Activated naive CD8-positive, alpha-beta T cell treated with anti-CD3 and anti-CD28 coated beads, Interleukin-2, amount 10 ng/mL, durations not matched to agents 7 days and 5 days (primary cell): ENCODE results near the gene CEP97. TPM values are rescaled to one million over a fixed set of nuclear protein-coding genes. Genes with fewer than 3 reads are reported as not detected.
A peak's percentile ranks its signal among the peaks of the same experiment; 100 is the strongest.

Source experiments
- ATAC-seq: fragments of 150-1000 bp; cut with Tn5 transposase; one replicate; pipeline ENCODE4 v1.10.0; 2021; ENCODE audit warnings: low read depth, moderate library complexity
- POLR2A ChIA-PET: fragments of 350-600 bp; sonication (Branson Sonifier 250); formaldehyde crosslinking; loops from one replicate; lab custom pipeline; 2021; ENCODE audit warnings: antibody characterized with exemption; lab: Charles Lee
- DNase-seq: peaks from one replicate; pipeline ENCODE4 v3.0.0; 2021
- H3K27ac Mint-ChIP-seq: one replicate; pipeline ENCODE4 v1.8.0; 2022; ENCODE audit warnings: mild to moderate bottlenecking, mixed read lengths
- H3K27me3 Mint-ChIP-seq: one replicate; pipeline ENCODE4 v1.8.0; 2022; ENCODE audit warnings: mild to moderate bottlenecking, moderate library complexity, mixed read lengths
- H3K36me3 Mint-ChIP-seq: one replicate; pipeline ENCODE4 v1.8.0; 2021; ENCODE audit warnings: mild to moderate bottlenecking, mixed read lengths
- H3K4me1 Mint-ChIP-seq: one replicate; pipeline ENCODE4 v1.8.0; 2021; ENCODE audit warnings: mixed read lengths
- H3K4me3 Mint-ChIP-seq: one replicate; pipeline ENCODE4 v1.8.0; 2022; ENCODE audit warnings: mild to moderate bottlenecking, moderate library complexity, mixed read lengths
- H3K9me3 Mint-ChIP-seq: one replicate; pipeline ENCODE4 v1.8.0; 2021; ENCODE audit warnings: mixed read lengths
- total RNA-seq, 2 experiments: library from RNA; stranded (reverse); gene quantifications; one replicate each; pipeline ENCODE4 v1.2.3, GENCODE V29; 2021

The CEP97 gene
- total RNA-seq, 2 experiments from 2014 or later = 21.5 TPM

- DNase-seq = no peak
- Mint-ChIP-seq H3K27ac (no peak overlapping the region), H3K4me3 (no peak overlapping the region), H3K4me1 (peaks cover 14% of the 10 kb centered on the region), H3K27me3 (no peaks in the 10 kb centered on the region), H3K9me3 (no peaks in the 10 kb centered on the region), H3K36me3 (peaks cover 39% of the 10 kb centered on the region)
- ATAC-seq = no peak
- POLR2A ChIA-PET = no interaction called here
These were observed 76.8 kb downstream of the CEP97 start for GRCh38 chr3:101801174-101801573.

GRCh38 chr3:101802179-101802578, 77.8 kb downstream of the CEP97 start:
- ATAC-seq = no peak
- no peak for DNase-seq
- Mint-ChIP-seq H3K4me3 (no peak overlapping the region), H3K4me1 (peaks cover 6% of the 10 kb centered on the region), H3K27ac (no peak overlapping the region), H3K27me3 (no peaks in the 10 kb centered on the region), H3K9me3 (no peaks in the 10 kb centered on the region), H3K36me3 (peaks cover 34% of the 10 kb centered on the region)
- POLR2A ChIA-PET = no interaction called here

- Mint-ChIP-seq H3K27ac (no peak overlapping the region), H3K27me3 (no peaks in the 10 kb centered on the region), H3K4me3 (peak overlapping the region; percentile 32), H3K36me3 (peaks cover 30% of the 10 kb centered on the region), H3K9me3 (no peaks in the 10 kb centered on the region), H3K4me1 (peaks cover 8% of the 10 kb centered on the region)
- POLR2A ChIA-PET = interaction anchor here (1.0 kb wide), 1 partner anchor 78 kb away, joined by 3 read pairs; no protein-coding TSS in a partner anchor
- ATAC-seq (peak; percentile 99), DNase-seq (no peak)
These were observed 78.9 kb downstream of the CEP97 start for GRCh38 chr3:101803173-101803782.

- Mint-ChIP-seq H3K36me3 (peaks cover 28% of the 10 kb centered on the region), H3K4me1 (peaks cover 11% of the 10 kb centered on the region), H3K9me3 (no peaks in the 10 kb centered on the region), H3K4me3 (no peak overlapping the region), H3K27me3 (no peaks in the 10 kb centered on the region), H3K27ac (no peak overlapping the region)
- ATAC-seq (no peak), DNase-seq (no peak)
- POLR2A ChIA-PET = interaction anchor here (0.9 kb wide), 1 partner anchor 79 kb away, joined by 3 read pairs; the partner anchor contains the start of gene CEP97
These were observed 79.5 kb downstream of the CEP97 start for GRCh38 chr3:101803939-101804338.

GRCh38 chr3:101806491-101806890, 82.1 kb downstream of the CEP97 start:
- peaks cover 21% of the 10 kb centered on the region for H3K36me3 Mint-ChIP-seq
- no peak overlapping the region for H3K4me3 Mint-ChIP-seq
- H3K9me3 Mint-ChIP-seq = no peaks in the 10 kb centered on the region
- no peak for ATAC-seq
- no peak overlapping the region for H3K27ac Mint-ChIP-seq
- peaks cover 28% of the 10 kb centered on the region for H3K4me1 Mint-ChIP-seq
- POLR2A ChIA-PET = no interaction called here
- no peaks in the 10 kb centered on the region for H3K27me3 Mint-ChIP-seq
- no peak for DNase-seq

- ATAC-seq = no peak
- H3K36me3 Mint-ChIP-seq = peaks cover 21% of the 10 kb centered on the region
- H3K27me3 Mint-ChIP-seq = no peaks in the 10 kb centered on the region
- H3K4me1 Mint-ChIP-seq = peaks cover 32% of the 10 kb centered on the region
- no peak overlapping the region for H3K27ac Mint-ChIP-seq
- DNase-seq = no peak
- no peaks in the 10 kb centered on the region for H3K9me3 Mint-ChIP-seq
- POLR2A ChIA-PET = interaction anchor here (0.9 kb wide), 1 partner anchor 20 kb away, joined by 3 read pairs; no protein-coding TSS in a partner anchor
- no peak overlapping the region for H3K4me3 Mint-ChIP-seq
These were observed 83.5 kb downstream of the CEP97 start for GRCh38 chr3:101807888-101808287.

- H3K27ac Mint-ChIP-seq = peak overlapping the region; percentile 14
- POLR2A ChIA-PET = interaction anchor here (1.9 kb wide), 1 partner anchor 40 kb away, joined by 9 read pairs; the partner anchor contains the start of gene NFKBIZ
- no peaks in the 10 kb centered on the region for H3K9me3 Mint-ChIP-seq
- peaks cover 33% of the 10 kb centered on the region for H3K4me1 Mint-ChIP-seq
- peak overlapping the region; percentile 12 for H3K4me3 Mint-ChIP-seq
- ATAC-seq = peak; percentile 65
- peaks cover 8% of the 10 kb centered on the region for H3K36me3 Mint-ChIP-seq
- no peaks in the 10 kb centered on the region for H3K27me3 Mint-ChIP-seq
- DNase-seq = no peak
These were observed 85.0 kb downstream of the CEP97 start for GRCh38 chr3:101809178-101810021.

- Mint-ChIP-seq H3K27me3 (no peaks in the 10 kb centered on the region), H3K4me3 (no peak overlapping the region), H3K4me1 (peaks cover 36% of the 10 kb centered on the region), H3K27ac (peak overlapping the region; percentile 52), H3K9me3 (no peaks in the 10 kb centered on the region), H3K36me3 (peaks cover 7% of the 10 kb centered on the region)
- POLR2A ChIA-PET = interaction anchor here (1.9 kb wide), 1 partner anchor 39 kb away, joined by 9 read pairs; the partner anchor contains the start of gene NFKBIZ
- ATAC-seq = no peak
- no peak for DNase-seq
These were observed 85.6 kb downstream of the CEP97 start for GRCh38 chr3:101810022-101810418.

GRCh38 chr3:101811875-101812274, 87.5 kb downstream of the CEP97 start:
- H3K4me3 Mint-ChIP-seq = no peak overlapping the region
- POLR2A ChIA-PET = interaction anchor here (1.3 kb wide), 1 partner anchor 15 kb away, joined by 4 read pairs; no protein-coding TSS in a partner anchor
- ATAC-seq (no peak), DNase-seq (no peak)
- no peak overlapping the region for H3K27ac Mint-ChIP-seq
- no peaks in the 10 kb centered on the region for H3K27me3 Mint-ChIP-seq
- H3K4me1 Mint-ChIP-seq = peaks cover 42% of the 10 kb centered on the region
- no peaks in the 10 kb centered on the region for H3K9me3 Mint-ChIP-seq
- H3K36me3 Mint-ChIP-seq = peaks cover 8% of the 10 kb centered on the region

GRCh38 chr3:101812895-101813294, 88.5 kb downstream of the CEP97 start:
- Mint-ChIP-seq H3K4me1 (peaks cover 41% of the 10 kb centered on the region), H3K36me3 (peaks cover 15% of the 10 kb centered on the region), H3K9me3 (no peaks in the 10 kb centered on the region), H3K27ac (no peak overlapping the region), H3K4me3 (no peak overlapping the region), H3K27me3 (no peaks in the 10 kb centered on the region)
- POLR2A ChIA-PET = interaction anchor here (1.3 to 1.5 kb wide), 2 partner anchors 14 to 410 kb away, joined by 3 to 4 read pairs; no protein-coding TSS in a partner anchor
- ATAC-seq (no peak), DNase-seq (no peak)

GRCh38 chr3:101813817-101814440, 89.5 kb downstream of the CEP97 start:
- ATAC-seq = no peak

GRCh38 chr3:101814835-101815234, 90.4 kb downstream of the CEP97 start:
- POLR2A ChIA-PET = interaction anchor here (1.3 kb wide), 1 partner anchor 13 kb away, joined by 4 read pairs; no protein-coding TSS in a partner anchor
- Mint-ChIP-seq H3K27ac (no peak overlapping the region), H3K9me3 (no peaks in the 10 kb centered on the region), H3K4me3 (no peak overlapping the region), H3K36me3 (peaks cover 27% of the 10 kb centered on the region), H3K4me1 (peaks cover 33% of the 10 kb centered on the region), H3K27me3 (no peaks in the 10 kb centered on the region)
- DNase-seq (no peak), ATAC-seq (no peak)

More at GRCh38 chr3:101813817-101814440, 89.5 kb downstream of the CEP97 start:
- Mint-ChIP-seq H3K27me3 (no peaks in the 10 kb centered on the region), H3K4me1 (peaks cover 40% of the 10 kb centered on the region), H3K27ac (no peak overlapping the region), H3K4me3 (no peak overlapping the region), H3K36me3 (peaks cover 21% of the 10 kb centered on the region), H3K9me3 (no peaks in the 10 kb centered on the region)
- no peak for DNase-seq
- POLR2A ChIA-PET = interaction anchor here (0.9 to 1.5 kb wide), 4 partner anchors 14 to 409 kb away, joined by 3 to 5 read pairs (median 4); partner anchors contain the start of gene NFKBIZ
